ENCODE results near the gene PHF14.

DNA sequence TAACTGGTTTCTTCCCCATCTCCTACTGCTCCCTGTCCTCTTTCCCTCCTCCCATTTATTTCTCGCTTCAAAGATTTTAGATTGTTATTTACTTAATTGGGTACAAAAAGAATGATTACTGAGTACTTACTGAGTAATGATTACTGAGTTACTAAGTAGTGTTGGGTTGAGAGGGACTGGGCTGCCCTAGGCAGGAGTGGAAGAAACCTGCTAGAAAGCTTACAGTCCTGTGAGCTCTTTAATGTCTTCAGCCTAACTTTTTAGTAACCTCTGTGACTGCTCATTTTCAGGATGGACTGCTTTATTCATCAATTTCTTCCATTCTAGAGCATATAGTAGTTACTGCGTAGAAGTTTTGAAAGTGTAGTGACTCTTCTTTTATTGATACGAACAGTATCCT lies 7.6 kb downstream of the PHF14 start:
- TF ChIP-seq, protein P1, sequence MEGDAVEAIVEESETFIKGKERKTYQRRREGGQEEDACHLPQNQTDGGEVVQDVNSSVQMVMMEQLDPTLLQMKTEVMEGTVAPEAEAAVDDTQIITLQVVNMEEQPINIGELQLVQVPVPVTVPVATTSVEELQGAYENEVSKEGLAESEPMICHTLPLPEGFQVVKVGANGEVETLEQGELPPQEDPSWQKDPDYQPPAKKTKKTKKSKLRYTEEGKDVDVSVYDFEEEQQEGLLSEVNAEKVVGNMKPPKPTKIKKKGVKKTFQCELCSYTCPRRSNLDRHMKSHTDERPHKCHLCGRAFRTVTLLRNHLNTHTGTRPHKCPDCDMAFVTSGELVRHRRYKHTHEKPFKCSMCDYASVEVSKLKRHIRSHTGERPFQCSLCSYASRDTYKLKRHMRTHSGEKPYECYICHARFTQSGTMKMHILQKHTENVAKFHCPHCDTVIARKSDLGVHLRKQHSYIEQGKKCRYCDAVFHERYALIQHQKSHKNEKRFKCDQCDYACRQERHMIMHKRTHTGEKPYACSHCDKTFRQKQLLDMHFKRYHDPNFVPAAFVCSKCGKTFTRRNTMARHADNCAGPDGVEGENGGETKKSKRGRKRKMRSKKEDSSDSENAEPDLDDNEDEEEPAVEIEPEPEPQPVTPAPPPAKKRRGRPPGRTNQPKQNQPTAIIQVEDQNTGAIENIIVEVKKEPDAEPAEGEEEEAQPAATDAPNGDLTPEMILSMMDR (IDR thresholded peaks at IDR 0.05) = no peak
- no peak for TF ChIP-seq POLR2A (IDR thresholded peaks at IDR 0.05)

Data from body of pancreas (tissue), 4 donors.